ENCODE data around the gene UBE2E1.

Gene UBE2E1

GRCh38 chr3:23805633-23806533, at the start of gene UBE2E1:
Gene UBE2E1, plus strand, starts transcription at chr3:23805955. Its CDS starts 1,315 bp downstream, at chr3:23807270.
- TF ChIP-seq ARNT (IDR thresholded peaks at IDR 0.05) (no peak), TARDBP (IDR thresholded peaks at IDR 0.05) (no peak), L3MBTL2 (conservative IDR thresholded peaks at IDR 0.05) (no peak), SP1 (IDR thresholded peaks at IDR 0.05) (no peak), CTBP1 (IDR thresholded peaks at IDR 0.05; ENCODE audit: borderline replicate concordance) (no peak), LEF1 (IDR thresholded peaks at IDR 0.05; ENCODE audit: borderline replicate concordance) (no peak), FOXK2 (IDR thresholded peaks at IDR 0.05) (no peak)
- ChIA-PET POLR2A (no interaction called here), CTCF (no interaction called here)
- peak; percentile 62 for DNase-seq (ENCODE audit: extremely low spot score)

GRCh38 chr3:23756206-23756840, 49.4 kb upstream of the UBE2E1 start:
- POLR2A ChIA-PET: interaction anchor here (2.0 kb wide), 1 partner anchor 161 kb away, joined by 6 read pairs; the partner anchor contains the start of genes NKIRAS1 and RPL15
- CTCF ChIA-PET: interaction anchor here (0.7 kb wide), 1 partner anchor 896 kb away, joined by 3 read pairs; no protein-coding TSS in a partner anchor
- DNase-seq (ENCODE audit: extremely low spot score): no peak
- TF ChIP-seq ARNT (IDR thresholded peaks at IDR 0.05) (no peak), ZNF384 (IDR thresholded peaks at IDR 0.05) (no peak), BHLHE40 (IDR thresholded peaks at IDR 0.05; ENCODE audit: borderline replicate concordance) (no peak), ELF4 (IDR thresholded peaks at IDR 0.05) (no peak), L3MBTL2 (conservative IDR thresholded peaks at IDR 0.05) (no peak), FOXK2 (IDR thresholded peaks at IDR 0.05) (no peak), FOXA1 (IDR thresholded peaks at IDR 0.05) (no peak), SP1 (IDR thresholded peaks at IDR 0.05) (no peak), LEF1 (IDR thresholded peaks at IDR 0.05; ENCODE audit: borderline replicate concordance) (no peak), CTBP1 (IDR thresholded peaks at IDR 0.05; ENCODE audit: borderline replicate concordance) (no peak)

- no peak for TF ChIP-seq SUZ12 (IDR thresholded peaks at IDR 0.05)
- TF ChIP-seq LEF1 (IDR thresholded peaks at IDR 0.05; ENCODE audit: borderline replicate concordance): no peak
- no peak for TF ChIP-seq NFRKB (IDR thresholded peaks at IDR 0.05)
- TF ChIP-seq FOXM1 (IDR thresholded peaks at IDR 0.05; ENCODE audit: borderline replicate concordance): no peak
- TF ChIP-seq FOXK2 (IDR thresholded peaks at IDR 0.05): no peak
- TF ChIP-seq ELF4 (IDR thresholded peaks at IDR 0.05): no peak
- TF ChIP-seq SP1 (IDR thresholded peaks at IDR 0.05): no peak
- no peak for TF ChIP-seq HDGF (IDR thresholded peaks at IDR 0.05; ENCODE audit: borderline replicate concordance)
- TF ChIP-seq PKNOX1 (IDR thresholded peaks at IDR 0.05): no peak
- TF ChIP-seq FOXA1 (IDR thresholded peaks at IDR 0.05): no peak
- TF ChIP-seq BHLHE40 (IDR thresholded peaks at IDR 0.05; ENCODE audit: borderline replicate concordance): no peak
- no peak for TF ChIP-seq TARDBP (IDR thresholded peaks at IDR 0.05)
- no peak for TF ChIP-seq CTBP1 (IDR thresholded peaks at IDR 0.05; ENCODE audit: borderline replicate concordance)
- no peak for TF ChIP-seq ARNT (IDR thresholded peaks at IDR 0.05)
- no peak for TF ChIP-seq L3MBTL2 (conservative IDR thresholded peaks at IDR 0.05)
- TF ChIP-seq ZNF384 (IDR thresholded peaks at IDR 0.05): no peak
- DNase-seq (ENCODE audit: extremely low spot score): no peak
- ChIA-PET CTCF (interaction anchor here (0.7 kb wide), 1 partner anchor 537 kb away, joined by 4 read pairs; no protein-coding TSS in a partner anchor), POLR2A (no interaction called here)
These were observed 47.4 kb upstream of the UBE2E1 start for GRCh38 chr3:23758253-23758838.

- no peak for DNase-seq (ENCODE audit: extremely low spot score)
- TF ChIP-seq FOXA1 (IDR thresholded peaks at IDR 0.05) (no peak), LEF1 (IDR thresholded peaks at IDR 0.05; ENCODE audit: borderline replicate concordance) (no peak), L3MBTL2 (conservative IDR thresholded peaks at IDR 0.05) (no peak), ELF4 (IDR thresholded peaks at IDR 0.05) (no peak), ARNT (IDR thresholded peaks at IDR 0.05) (no peak), PKNOX1 (IDR thresholded peaks at IDR 0.05) (no peak), HDGF (IDR thresholded peaks at IDR 0.05; ENCODE audit: borderline replicate concordance) (no peak), SP1 (IDR thresholded peaks at IDR 0.05) (no peak), ZNF384 (IDR thresholded peaks at IDR 0.05) (no peak), CTBP1 (IDR thresholded peaks at IDR 0.05; ENCODE audit: borderline replicate concordance) (no peak), NFRKB (IDR thresholded peaks at IDR 0.05) (no peak), TARDBP (IDR thresholded peaks at IDR 0.05) (no peak)
- ChIA-PET CTCF (interaction anchor here (1.2 to 1.5 kb wide), 2 partner anchors 11 to 16 kb away, joined by 3 to 6 read pairs; no protein-coding TSS in a partner anchor), POLR2A (interaction anchor here (1.1 kb wide), 1 partner anchor 50 kb away, joined by 3 read pairs; no protein-coding TSS in a partner anchor)
These were observed 45.4 kb upstream of the UBE2E1 start for GRCh38 chr3:23760325-23760724.

- TF ChIP-seq SP1 (IDR thresholded peaks at IDR 0.05) (no peak), NFRKB (IDR thresholded peaks at IDR 0.05) (no peak), FOXK2 (IDR thresholded peaks at IDR 0.05) (no peak), ZNF384 (IDR thresholded peaks at IDR 0.05) (no peak), L3MBTL2 (conservative IDR thresholded peaks at IDR 0.05) (no peak), PKNOX1 (IDR thresholded peaks at IDR 0.05) (no peak), TARDBP (IDR thresholded peaks at IDR 0.05) (no peak), SUZ12 (IDR thresholded peaks at IDR 0.05) (no peak), HDGF (IDR thresholded peaks at IDR 0.05; ENCODE audit: borderline replicate concordance) (no peak), ELF4 (IDR thresholded peaks at IDR 0.05) (no peak), CTBP1 (IDR thresholded peaks at IDR 0.05; ENCODE audit: borderline replicate concordance) (no peak), BHLHE40 (IDR thresholded peaks at IDR 0.05; ENCODE audit: borderline replicate concordance) (no peak), ARNT (IDR thresholded peaks at IDR 0.05) (no peak), FOXA1 (IDR thresholded peaks at IDR 0.05) (no peak), LEF1 (IDR thresholded peaks at IDR 0.05; ENCODE audit: borderline replicate concordance) (no peak)
- POLR2A ChIA-PET: no interaction called here
- CTCF ChIA-PET: interaction anchor here (0.6 to 1.5 kb wide), 4 partner anchors 10 to 157 kb away, joined by 3 to 6 read pairs (median 4); no protein-coding TSS in a partner anchor
- DNase-seq (ENCODE audit: extremely low spot score): no peak
These were observed 44.8 kb upstream of the UBE2E1 start for GRCh38 chr3:23760871-23761373.
